CMK (cell line): ENCODE results near the gene SDK2.

Source experiments
- DNase-seq: peaks from one replicate; pipeline ENCODE4 v3.0.0-alpha.2; 2010; ENCODE audit warnings: low read depth

Gene SDK2

DNA sequence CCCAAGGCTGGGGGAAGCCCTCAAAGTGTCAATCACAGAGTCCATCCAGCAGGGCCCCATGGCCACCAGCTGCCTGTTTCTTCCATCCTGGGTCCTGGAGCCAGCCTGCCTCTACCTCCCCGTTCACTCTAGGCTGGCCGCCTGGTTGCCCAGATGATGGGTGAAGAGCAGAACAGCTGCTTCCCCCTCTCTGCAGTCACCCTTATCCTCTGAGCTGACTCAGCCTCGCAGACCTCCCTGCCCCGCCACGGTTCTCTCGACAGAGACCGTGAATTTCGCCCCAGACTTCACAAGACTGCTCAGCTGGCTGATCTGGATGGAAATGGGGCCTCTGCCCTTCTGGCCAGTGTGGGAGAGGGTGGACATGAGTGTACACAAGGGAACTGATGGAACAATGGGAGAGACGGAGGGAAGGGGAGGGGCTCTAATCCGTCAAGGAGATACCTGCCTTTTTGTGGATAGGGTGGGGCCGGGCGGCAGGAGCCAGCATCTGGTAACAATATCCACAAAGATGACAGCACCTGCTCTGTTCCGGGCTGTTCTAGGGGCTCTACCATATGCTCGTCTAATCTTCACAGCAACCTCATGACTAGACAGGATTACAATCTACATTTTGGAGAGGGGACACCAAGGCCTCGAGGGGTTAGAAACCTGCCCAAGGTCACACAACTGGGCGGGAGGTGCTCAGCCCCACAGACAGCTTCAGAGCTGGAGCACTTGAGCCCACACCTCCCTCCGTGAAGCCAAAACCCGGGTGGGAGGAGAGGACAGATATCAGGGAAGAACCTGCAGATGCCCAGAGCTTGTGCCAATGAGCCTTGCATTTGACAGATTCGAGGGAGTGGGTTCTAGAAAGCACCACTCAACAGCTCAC is 136.0 kb downstream of the SDK2 start:
- DNase-seq: no peak

DNA sequence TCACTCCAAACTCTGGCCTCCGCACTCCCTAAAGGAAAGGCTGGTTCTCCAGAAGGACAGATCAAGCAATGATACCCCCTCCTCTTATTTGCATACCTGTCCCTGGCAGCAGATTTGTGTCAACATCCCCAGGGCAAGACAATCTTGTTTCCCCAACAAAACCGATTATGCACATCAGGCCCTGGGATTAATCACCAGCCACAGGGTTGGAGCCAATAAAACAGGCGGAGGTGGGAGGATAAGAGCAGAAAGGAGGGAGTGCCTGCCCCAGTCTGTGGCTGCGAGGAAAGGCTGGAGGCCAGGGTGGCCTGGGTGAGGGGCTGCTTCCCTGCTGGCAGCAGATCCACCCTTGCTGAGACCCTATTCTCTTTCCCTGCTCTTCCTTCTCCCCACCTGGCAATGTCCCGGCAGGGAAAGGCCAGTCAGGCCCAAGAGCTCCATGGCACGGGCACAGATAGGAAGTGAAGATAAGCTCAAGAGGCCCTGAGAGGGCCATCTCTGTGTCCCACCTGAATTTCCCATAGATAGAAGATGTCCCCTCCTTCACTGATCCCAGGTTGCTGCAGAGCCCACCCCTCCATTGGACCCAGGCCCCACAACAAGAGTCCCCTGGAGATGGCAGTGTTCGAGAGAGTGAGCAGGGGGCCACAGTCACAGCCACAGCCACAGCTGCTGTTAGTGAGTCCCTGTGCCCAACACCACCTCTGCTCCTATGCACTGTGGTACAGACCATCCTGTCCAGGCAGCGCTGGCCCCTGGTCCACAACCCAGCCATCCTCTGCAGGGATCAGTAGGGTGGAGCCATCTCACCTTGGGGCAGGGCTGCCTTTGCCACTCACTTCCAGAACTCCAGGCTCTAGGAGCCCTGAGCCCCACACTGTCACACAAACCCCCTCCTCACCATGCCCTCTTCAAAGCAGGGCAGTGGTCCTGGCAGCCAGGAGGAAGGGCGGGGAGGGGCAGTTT is 137.5 kb downstream of the SDK2 start:
- DNase-seq: no peak

- DNase-seq: no peak
These were observed 140.7 kb downstream of the SDK2 start for GRCh38 chr17:73503560-73503959.

DNA sequence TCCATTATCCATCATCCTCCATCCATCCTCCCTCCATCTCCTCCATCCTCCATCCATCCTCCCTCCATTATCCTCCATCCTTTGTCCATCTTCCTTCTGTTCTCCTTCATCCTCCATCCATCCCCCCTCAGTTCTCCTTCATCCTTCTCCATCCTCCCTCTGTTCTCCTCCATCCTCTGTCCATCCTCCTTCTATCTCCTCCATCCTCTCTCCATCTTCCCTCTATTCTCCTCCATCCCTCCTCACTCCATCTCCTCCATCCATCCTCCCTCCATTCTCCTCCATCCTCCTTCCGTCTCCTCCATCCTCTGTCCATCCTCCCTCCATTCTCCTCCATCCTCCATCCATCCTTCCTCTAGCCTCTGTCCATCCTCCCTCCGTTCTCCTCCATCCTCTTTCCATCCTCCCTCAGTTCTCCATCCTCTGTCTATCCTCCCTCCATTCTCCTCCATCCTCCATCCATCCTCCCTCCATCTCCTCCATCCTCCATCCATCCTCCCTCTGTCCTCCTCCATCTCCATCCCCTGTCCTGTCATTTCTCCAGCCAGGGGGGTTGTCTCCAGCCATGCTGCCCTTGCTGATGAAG is 143.7 kb downstream of the SDK2 start:
- DNase-seq: no peak

GRCh38 chr17:73498886-73499554 is 145.2 kb downstream of the SDK2 start:
- DNase-seq: no peak

DNA sequence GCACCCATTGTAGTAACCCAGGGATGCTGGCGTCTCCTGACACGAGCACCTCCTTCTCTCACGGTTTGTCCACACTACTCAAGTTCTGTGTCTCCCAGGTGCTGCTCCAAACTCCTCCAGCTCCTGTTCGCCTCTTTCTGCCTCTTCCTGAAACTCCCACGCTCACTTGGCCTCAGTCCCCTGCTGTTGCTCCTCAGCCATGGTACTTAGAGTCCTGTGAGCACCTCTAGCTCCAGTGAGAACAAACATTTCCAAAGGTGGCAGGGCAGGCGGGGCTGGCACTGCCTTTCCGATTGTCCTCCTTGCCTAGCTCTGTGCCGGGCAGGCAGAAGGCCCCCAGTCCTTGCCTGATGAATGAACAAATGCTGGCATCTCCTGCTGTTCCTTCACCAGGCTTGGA is 146.1 kb downstream of the SDK2 start:
- DNase-seq: no peak

GRCh38 chr17:73497721-73498120 is 146.5 kb downstream of the SDK2 start:
- no peak for DNase-seq

GRCh38 chr17:73496232-73496631 is 148.0 kb downstream of the SDK2 start:
- no peak for DNase-seq

- no peak for DNase-seq
These were observed 148.6 kb downstream of the SDK2 start for GRCh38 chr17:73495641-73496040.

DNA sequence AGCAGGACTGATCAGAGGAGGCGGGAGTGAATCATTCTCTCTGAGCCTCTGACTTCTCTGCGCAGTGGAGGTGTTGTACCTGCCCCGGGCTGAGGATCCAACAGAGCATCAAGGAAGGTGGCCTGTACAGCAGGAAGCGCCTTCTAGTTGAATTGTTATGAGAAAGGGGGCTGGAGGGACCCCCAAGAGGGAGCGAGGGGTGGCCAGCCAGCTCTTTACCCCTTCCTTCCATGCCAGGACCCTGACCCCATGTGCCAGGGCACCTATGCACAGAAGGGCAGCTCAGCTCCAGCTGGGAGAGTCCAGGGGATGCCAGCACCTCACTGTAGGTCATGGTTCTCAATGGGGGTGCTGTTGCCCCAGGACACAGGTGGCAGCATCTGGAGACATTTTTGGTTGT is 149.3 kb downstream of the SDK2 start:
- no peak for DNase-seq

- DNase-seq: no peak
These were observed 150.0 kb downstream of the SDK2 start for GRCh38 chr17:73493956-73494926.

DNA sequence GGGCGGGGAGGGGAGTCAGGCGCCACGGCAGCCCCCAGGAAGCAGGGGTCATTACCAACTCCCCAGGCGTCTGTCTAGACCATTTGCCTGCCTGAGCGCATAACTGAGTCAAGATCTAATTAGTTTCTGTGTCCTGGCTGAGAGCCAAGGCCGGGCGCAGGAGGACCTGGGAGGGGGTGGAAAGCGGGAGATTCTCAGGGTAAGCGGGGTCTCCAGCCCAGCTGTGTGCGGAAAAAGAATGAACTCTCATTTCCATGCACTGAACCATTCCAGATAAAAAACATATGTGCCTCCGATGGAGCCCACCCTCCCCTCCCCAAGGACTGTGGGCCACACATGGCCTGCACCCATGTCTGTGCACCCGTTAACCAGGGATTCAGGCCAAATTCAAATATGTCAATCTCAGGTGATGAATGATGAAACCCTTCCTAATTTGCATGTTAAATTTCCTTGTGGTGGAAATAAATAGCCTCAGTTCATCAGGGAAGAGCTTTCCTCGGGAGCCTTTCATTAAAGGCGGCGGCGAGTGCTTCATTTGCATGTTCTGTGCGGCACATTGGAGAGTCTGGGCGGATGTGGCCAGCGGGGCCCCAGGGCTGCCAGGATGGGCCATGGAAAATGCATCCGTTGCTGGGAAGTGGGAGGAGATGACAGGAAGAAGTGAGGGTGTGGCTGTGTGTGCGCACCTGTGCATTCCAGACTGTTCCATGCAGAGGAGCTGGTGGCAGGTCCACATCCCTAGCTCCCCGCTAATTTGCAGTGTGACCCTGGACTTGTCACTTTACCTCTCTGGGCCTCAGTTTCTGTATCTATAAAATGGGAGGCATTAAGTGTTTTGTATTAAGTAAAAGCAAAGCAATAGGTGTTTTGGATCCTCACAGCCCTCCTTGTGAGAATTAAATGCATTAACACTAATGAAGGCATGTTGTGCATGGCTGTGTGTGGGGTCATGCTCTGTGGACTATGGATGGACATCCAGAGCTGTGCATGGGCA is 151.1 kb downstream of the SDK2 start:
- no peak for DNase-seq

GRCh38 chr17:73492125-73492820 is 152.0 kb downstream of the SDK2 start:
- DNase-seq: no peak

- DNase-seq: no peak
These were observed 152.6 kb downstream of the SDK2 start for GRCh38 chr17:73491648-73492047.

DNA sequence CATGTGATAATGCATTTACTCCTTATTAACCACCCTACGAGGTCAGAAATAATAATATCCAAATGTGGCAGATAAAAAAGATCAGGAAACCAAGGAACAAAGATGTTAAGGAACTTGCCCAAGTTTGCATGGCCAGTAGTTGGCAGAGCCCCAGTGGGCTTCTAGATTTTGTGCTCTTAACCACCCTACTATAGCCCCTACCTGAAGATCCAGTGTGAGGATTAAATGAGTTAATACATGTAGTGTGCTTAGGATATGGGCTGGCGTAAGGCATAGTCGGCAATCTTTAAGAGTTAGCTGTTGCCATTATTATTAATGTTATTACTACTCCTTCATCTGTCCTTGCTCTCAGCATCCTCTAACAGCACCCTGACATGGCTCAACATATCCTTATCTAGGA is 153.4 kb downstream of the SDK2 start:
- DNase-seq: no peak

- no peak for DNase-seq
These were observed 154.3 kb downstream of the SDK2 start for GRCh38 chr17:73489991-73490390.

GRCh38 chr17:73489333-73489732 is 154.9 kb downstream of the SDK2 start:
- no peak for DNase-seq

DNA sequence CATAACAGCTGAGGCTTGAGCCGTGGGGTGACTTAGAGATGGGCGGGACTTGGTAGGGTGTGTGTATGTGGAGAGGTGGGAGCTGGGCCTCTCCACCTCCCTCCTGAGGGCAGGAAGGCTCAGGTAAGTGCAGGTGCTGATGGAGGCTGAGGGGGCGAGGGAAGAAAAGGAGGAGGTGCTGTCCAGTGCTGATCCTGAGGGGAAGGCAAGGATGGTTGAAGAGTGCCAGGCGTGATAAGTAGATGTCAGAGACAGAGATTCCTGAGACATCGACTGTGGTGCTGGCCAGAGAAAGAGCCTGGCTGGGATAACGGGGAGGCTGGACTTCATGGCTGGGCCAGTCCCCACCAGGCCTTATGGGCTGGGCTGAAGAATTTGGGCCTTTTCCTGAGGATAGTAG is 159.1 kb downstream of the SDK2 start:
- no peak for DNase-seq

GRCh38 chr17:73482894-73483293 is 161.4 kb downstream of the SDK2 start:
- no peak for DNase-seq
